Peyer's patch (tissue), 4 donors: ENCODE results near the gene XRN1.

Source experiments
- POLR2A ChIP-seq, 2 donors: fragments of 450-650 bp; IDR thresholded peaks; one replicate each; pipeline ENCODE4 v1.5.1; 2017; ENCODE audit warnings: antibody characterized with exemption in 2 of 2, mild to moderate bottlenecking in 2 of 2, moderate library complexity in 2 of 2
- TF ChIP-seq, protein P1 (sequence below), 6 experiments: fragments of 450-650 bp in 4 of 6; fragments of 200-600 bp in 2 of 6; sonication (generic) in 1 of 6; IDR thresholded peaks; one replicate each; pipeline ENCODE4 v1.5.1; 2017 to 2019; ENCODE audit warnings: antibody characterized with exemption in 6 of 6, mild to moderate bottlenecking in 3 of 6, moderate library complexity in 1 of 6

- TF ChIP-seq, protein P1, sequence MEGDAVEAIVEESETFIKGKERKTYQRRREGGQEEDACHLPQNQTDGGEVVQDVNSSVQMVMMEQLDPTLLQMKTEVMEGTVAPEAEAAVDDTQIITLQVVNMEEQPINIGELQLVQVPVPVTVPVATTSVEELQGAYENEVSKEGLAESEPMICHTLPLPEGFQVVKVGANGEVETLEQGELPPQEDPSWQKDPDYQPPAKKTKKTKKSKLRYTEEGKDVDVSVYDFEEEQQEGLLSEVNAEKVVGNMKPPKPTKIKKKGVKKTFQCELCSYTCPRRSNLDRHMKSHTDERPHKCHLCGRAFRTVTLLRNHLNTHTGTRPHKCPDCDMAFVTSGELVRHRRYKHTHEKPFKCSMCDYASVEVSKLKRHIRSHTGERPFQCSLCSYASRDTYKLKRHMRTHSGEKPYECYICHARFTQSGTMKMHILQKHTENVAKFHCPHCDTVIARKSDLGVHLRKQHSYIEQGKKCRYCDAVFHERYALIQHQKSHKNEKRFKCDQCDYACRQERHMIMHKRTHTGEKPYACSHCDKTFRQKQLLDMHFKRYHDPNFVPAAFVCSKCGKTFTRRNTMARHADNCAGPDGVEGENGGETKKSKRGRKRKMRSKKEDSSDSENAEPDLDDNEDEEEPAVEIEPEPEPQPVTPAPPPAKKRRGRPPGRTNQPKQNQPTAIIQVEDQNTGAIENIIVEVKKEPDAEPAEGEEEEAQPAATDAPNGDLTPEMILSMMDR (IDR thresholded peaks at IDR 0.05) = no peak
- TF ChIP-seq POLR2A (IDR thresholded peaks at IDR 0.05) = no peak
Measured at GRCh38 chr3:142434503-142434902, 13.3 kb downstream of the XRN1 start.
